ENCODE measurements around the gene ASGR1.
A peak's percentile ranks its signal among the peaks of the same experiment; 100 is the strongest.
"Not testable (repeated sequence)": the region's sequence is repeated elsewhere in the genome, so short reads cannot be mapped to it uniquely, and the experiment has no call there.

ASGR1 gene

DNA sequence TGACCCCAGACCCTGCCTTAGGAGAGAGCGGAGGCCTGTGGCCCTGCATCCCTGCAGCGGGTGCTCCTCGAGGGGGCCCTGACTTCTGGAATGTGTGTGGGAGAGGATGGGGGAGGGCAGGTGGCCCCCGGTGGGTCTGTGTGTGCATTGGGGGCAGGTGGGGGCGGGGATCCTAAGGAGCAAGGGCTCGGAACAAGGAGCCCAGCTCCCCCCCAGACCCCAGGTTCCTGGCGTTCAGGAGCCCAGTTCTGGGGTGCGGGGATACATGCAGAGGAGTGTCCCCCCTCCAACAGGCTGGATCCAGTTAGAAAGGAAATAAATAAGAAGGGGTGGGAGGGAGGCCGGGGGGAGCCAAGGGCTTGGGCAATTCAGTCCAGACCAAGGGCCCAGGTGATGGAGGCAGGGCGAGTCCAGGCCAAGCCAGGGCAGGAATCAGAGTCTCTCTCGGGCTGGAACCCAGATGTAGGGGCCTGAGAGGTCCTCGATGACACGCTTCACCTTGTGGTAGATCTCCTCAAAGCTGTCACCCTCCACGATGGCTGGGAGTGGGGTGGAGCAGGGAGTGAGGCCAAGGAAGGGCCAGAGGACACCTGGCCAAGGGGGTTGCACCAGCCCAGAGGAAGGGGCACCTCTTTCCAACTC is 11.2 kb upstream of the ASGR1 start:
- DNase-seq (ENCODE audit: low spot score), result no peak

DNA sequence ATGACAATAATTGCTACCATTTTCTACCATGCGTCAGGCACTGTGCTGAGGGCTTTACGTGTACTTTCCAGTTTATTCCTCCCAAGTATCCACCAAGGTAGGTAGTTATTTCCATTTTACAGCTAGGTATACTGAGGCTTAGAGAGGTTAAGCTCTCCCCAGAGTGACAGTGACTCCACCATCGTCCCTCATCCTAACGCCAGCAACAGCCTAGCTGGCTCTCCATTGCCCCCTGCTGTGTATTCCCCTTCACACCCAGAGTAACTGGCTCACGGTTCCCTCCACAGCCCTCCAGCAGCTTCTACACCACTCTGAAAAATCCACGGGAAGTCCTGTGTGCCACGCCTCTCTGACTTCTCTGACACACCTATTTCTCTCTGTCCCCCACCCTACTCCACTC is 7.1 kb upstream of the ASGR1 start:
- no peak for DNase-seq (ENCODE audit: low spot score)

DNA sequence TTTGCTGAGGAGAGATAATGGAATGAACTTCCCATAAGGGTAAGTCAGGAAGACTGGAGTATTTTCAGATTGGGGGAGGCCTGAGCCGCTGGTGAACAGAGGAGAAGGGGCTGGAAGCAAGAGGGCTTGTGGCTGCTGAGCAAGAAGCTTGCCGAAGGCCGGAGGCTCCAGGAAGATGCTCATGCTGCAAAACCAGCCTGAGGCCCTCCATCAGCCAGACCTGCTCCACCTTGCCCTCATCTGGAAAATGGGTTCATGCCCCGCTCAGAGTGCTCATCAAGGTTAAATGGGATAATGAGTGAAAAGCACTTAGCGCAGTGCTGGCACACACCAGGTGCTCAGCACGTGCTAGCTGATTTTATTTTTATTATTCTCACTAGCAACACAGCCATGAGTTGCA is 5.5 kb upstream of the ASGR1 start:
- DNase-seq (ENCODE audit: low spot score), result no peak

DNA sequence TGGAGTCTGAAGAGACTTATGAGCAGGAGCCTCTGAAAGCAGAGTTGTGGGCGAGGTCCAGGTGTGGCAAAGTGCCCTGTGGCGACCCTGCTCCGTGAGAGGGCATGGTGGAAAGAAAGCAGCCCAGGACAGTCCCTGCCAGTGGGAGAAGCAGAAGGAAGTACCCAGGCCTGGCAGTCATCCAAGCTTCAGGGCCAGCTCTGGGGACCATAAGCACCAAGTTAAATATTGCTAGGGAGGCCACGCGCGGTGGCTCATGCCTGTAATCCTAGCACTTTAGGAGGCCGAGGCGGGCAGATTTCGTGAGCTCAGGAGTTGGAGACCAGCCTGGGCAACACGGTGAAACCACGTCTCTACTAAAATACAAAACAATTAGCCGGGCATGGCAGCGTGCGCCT is 4.9 kb upstream of the ASGR1 start:
- DNase-seq (ENCODE audit: low spot score), result no peak

DNA sequence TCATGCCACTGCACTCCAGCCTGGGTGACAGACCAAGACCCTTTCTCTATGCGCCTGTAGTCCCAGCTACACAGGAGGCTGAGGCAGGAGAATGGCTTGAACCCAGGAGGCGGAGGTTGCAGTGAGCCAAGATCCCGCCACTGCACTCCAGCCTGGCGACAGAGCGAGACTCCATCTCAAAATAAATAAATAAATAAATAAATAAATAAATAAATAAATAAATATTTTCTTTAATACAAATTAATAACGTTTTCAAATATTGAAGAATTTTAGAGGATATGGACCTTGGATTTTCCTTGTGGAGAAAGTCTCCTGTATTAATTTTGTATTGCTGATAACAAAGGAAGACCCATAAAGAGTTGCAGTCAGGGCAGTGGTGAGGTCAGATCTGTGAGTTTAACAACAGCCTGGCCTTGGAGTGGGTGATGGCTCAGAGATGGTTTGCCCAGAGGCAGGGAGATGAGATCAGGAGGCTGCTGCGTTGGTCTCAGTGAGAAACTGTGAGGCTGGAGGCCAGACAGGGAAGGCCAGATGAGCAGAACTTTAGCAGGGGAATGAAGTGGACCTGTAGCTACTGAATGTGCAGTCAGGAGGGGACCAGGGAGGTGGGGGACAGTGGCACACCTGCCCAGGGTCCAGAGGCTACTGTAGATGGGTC is 4.4 kb upstream of the ASGR1 start:
- DNase-seq (ENCODE audit: low spot score), result no peak

DNA sequence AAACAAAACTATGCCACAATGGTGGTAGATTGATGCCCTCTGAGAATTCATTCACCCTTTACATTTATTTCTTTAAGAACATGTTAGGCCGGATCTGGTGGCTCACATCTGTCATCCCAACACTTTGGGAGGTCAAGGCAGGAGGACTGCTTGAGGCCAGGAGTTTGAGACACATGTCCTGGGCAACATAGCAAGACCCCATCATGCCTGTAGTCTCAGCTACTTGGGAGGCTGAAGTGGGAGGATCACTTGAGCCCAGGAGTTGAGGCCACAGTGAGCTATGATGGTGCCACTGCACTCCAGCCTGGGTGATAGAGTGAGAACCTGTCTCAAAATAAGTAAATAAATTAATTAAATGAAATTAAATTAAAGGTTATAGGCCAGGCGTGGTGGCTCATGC is 2.9 kb upstream of the ASGR1 start:
- DNase-seq (ENCODE audit: low spot score), result not testable (repeated sequence)

DNA sequence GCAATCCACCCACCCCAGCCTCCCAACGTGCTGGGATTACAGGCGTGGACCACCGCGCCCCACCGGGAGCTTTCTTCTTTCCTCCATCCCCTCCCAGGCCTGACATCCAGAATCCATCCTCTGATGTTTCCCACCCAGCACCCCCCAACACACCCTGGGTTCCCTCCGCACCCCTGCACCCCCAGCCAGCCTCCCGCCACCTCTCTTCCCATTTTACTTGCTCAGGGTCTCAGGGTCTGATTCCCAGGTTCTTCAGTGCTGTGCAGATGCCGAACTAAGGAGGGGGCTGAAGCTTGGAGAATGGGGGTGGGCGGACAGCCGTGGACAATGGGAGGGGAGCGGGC is 225 bp downstream of the ASGR1 start:
- DNase-seq (ENCODE audit: low spot score), result no peak

DNA sequence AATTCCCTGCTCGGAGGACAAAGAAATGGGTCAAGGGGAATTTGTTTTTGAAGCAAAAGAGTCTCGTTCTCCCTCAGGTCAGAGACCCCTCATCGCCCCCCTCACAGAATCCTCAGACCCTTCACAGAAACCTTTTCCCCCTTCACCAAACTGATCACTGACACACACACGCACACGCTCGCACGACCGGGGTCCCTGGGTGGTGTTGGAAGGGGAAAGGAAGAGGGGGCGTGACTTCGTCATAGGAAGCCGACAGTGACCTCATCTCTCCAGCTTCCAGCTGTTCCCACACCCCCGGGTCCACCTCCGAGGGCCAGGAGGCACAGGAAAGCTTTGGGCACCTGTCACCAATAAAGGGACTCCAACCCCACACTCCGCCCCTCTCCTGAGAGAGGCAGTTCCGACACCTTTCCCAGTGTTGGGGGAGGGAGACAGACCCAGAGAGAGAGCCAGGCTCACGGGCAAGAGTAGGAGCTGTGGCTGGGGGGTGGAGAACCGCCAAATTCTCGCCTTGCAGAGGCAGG is 1.2 kb downstream of the ASGR1 start:
- peak; percentile 48 for DNase-seq (ENCODE audit: low spot score)

DNA sequence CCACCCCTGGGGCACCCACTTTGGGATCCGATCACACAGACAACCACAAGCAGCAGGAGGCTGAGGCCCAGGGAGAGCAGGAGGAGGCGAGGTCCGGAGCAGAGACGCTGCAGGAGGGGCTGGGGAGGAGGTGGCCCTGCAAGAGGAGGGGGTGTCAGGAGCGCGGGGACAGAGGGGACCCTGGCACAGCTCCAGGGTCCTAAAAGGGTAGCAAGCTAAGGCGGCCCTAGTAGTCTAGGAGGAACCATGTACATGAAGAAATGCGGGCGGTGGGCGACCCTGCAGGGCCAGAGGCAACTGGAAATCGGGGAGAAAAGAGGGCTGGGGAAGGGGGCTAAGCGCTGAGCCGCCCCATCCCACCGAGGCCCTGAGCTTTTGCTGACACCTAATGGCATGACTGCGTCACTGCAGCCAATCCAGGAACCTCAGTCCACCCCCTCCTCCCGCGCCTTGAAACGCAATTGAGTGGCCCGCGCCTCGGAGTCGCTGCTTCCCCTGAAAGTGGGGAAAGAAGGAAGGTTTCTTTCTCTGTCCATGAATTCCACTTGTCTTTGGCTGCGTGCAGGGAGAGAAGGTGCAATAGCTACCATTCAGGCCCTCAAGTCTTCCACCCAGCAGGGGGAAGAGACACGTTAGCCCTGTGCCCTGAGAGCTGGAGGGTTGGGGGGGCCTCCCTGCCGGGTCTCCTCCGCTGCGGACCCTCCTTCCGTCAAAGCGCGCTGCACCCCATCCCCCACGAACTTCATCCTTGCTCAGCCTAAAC is 1.8 kb downstream of the ASGR1 start:
- DNase-seq (ENCODE audit: low spot score), result peak; percentile 91

DNA sequence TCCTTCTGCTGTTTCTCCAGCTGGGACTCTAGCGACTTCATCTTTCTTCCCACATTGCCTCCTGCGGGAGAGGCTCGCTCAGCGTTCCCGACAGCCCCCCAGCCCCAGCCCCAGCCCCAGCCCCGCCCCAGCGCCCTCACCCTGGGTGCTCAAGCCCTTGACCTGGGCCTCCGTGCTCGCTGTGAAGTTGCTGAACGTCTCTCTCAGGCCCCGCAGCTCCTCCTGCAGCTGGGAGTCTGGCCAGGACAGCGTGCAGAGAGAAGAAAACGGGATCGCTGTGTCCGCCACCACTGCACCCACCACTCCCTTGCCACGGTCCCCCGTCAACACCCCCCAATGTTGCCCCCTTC is 2.4 kb downstream of the ASGR1 start:
- DNase-seq (ENCODE audit: low spot score), result no peak

DNA sequence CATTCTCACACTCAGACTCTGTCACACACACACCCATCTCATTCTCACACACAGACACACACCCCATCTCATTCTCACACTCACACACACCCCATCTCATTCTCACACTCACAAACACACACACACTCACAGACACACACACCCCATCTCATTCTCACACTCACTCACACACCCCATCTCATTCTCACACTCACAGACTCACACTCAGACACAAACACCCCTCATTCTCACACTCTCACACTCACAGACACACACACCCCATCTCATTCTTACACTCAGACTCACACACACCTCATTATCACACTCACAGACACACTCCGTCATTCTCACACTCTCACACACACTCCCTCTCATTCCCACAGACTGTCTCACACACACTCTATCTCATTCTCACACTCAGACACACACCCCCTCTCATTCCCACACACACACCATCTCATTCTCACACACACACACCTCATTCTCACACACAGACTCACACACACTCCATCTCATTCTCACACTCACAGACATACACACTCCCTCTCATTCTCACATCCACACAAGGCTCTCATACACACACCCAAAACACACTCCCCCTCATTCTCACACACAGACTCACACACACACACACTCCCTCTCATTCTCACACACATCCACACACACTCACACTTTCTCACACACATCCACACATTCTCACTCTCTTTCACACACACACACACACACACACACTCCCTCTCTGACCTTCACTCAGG is 2.9 kb downstream of the ASGR1 start:
- DNase-seq (ENCODE audit: low spot score), result no peak

DNA sequence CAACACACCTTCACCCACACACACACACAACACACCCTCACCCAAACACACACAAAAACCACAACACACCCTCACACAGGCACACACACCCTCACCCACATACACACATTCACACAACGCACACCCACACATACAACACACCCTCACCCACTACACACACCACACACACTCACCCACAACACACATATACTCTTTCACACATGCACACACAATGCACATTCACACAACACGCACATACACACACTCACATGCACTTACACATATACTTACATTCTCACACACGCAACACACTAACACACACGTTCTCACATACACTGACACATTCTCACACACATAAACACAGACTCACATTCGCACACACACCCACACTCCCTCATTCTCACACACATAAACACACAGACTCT is 3.8 kb downstream of the ASGR1 start:
- no peak for DNase-seq (ENCODE audit: low spot score)

DNA sequence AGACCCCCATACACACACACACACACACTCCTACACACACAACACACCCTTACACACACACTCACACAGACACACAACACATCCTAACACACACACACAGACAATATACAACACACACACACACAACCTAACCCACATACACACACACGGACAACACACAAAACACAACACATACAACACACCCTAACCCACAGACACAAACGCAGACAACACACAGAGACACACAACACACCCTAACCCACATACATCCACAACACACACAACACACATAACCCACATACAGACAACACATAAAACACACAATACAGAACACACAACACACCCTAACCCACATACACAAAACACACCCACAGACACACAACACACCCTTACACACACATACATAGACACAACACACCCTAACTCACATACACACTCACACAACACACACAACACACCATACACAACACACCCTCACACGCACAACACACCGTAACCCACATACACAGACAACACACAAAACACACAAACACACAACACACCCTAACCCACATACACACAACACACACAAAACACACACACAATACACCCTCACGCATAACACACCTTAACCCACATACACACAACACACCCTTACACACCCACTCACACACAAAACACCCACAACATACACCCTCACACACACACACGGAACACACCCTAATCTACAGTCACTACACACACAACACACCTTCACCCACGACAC is 4.4 kb downstream of the ASGR1 start:
- no peak for DNase-seq (ENCODE audit: low spot score)

DNA sequence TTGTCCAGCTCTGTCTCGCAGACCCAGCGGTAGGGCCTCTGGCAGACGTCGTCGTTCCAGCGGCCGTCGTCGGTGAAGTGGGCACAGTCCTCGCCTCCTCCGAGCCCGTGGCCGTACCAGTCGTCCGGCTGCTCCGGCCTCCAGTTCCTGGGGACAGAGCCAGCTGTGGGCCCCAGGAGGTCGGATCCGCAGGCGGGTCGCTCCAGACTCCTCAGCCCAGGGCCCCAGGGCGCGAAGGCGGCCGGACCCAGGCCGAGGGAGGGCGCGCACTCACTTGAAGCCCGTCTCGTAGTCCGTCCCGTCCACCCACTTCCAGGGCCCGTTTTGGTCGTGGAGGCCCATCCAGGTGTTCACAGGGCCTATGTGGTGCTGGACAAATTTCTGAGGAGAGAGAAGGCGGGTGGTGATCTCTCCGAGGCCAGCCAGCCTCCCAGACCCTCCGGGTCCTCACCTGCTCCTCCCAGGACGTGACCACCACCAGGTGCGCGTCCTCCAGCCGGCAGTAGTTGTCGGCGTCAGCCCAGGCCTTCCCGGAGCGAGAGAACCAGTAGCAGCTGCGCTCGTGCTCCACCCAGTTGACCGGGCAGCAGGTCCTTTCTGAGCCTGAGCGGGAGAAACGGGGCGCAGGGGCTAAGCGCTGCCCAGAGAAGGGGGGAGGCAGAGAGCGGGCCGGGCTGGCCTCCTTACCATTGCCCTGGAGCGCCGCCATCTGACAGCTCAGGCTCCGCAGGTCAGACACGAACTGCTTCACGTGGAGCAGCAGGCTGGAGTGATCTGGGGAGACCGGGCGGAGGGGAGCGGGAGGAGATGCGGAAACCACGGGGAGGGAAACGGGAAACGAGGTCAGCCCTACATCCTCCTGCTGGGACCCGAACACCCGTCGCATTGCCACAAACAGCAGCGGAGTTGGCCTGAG is 5.2 kb downstream of the ASGR1 start:
- peak; percentile 54 for DNase-seq (ENCODE audit: low spot score)

DNA sequence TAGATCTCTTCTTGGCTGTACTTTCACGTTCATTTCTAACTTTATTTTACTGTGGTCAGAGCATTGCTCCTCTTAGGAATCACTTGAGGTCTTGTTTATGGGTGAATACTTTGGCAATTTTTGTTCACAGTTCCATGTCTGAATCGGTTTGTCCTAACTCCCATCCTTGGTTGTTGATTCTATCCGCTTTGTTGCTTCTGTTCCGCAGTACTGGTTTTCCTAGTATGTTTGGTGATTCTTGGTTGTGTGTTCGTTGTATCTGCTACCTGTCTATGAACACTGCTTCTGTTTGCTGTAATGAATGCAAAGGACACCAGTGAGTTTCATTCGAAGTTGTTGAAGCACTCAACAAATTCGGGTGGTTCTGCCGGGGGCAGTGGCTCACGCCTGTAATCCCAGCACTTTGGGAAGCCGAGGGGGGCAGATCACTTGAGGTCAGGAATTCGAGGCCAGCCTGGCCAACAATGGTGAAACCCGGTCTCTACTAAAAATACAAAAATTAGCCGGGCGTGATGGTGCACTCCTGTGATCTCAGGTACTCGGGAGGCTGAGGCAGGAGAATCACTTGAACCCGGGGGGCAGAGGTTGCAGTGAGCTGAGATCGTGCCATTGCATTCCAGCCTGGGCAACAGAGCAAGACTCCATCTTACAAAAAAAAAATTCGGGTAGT is 6.5 kb downstream of the ASGR1 start:
- not testable (repeated sequence) for DNase-seq (ENCODE audit: low spot score)

DNA sequence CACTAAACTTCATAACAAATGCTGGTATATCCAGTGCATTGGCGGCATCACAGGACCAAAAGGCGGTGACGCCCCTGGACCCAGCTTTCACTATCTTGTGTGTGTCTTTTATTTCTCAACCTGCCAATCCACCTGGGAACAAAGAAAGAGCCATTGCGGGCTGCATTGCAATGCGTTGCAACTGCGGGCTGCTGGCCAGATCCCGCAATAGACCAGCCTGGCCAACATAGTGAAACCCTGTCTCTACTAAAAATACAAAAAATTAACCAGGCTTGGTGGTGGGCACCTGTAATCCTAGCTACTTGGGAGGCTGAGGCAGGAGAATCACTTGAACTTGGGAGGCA is 9.6 kb downstream of the ASGR1 start:
- DNase-seq (ENCODE audit: low spot score), result not testable (repeated sequence)

DNA sequence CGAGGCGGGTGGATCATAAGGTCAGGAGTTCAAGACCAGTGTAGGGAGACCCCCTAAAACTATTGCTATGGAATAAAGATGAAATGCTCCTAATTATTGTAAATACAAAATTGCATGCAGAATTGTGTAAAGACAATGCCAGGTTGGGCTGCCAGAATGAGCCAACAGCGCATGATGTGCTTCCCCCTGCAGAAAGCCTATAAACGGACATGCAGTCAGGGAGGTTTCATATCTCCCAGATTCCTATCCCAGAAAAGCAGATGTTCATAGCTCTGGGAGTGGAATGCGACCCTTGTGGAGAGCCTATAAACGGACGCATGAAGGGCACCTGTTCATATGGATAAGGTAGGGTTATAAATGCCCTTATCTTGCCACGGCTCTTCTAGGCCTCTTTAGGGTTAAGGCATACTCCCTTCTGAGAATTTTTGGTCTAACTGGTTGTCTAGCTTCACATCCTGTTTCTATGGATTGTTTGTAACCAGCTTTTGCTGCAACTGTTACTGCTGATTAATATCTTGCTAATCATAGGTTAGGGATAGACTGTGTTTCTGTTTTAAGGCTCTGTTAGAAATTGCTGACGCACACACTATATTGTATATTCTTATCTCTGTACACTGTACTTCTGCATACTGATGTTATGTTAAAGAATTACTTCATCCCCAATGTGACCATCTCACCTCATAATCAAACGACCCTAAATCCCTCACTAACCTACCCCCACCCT is 10.2 kb downstream of the ASGR1 start:
- DNase-seq (ENCODE audit: low spot score), result not testable (repeated sequence)

DNA sequence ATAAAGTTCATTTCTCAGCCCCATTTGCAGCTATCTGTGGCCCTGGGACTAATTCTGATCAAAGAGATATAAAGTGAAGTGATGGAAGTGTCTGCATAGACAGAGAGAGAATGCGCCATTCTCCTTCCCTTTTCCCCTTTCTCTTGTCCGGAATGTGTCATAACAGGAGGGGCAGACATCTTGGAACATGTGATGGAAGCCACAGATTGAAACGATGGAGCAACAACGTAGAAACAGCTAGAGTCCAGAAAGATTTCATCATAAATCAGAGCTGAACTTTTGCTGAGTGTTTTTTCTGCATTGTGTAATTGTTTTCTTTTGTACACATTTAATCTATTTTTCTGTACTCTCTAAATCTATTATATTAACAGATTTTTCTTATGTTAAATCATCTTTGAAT is 11.3 kb downstream of the ASGR1 start:
- no peak for DNase-seq (ENCODE audit: low spot score)

DNA sequence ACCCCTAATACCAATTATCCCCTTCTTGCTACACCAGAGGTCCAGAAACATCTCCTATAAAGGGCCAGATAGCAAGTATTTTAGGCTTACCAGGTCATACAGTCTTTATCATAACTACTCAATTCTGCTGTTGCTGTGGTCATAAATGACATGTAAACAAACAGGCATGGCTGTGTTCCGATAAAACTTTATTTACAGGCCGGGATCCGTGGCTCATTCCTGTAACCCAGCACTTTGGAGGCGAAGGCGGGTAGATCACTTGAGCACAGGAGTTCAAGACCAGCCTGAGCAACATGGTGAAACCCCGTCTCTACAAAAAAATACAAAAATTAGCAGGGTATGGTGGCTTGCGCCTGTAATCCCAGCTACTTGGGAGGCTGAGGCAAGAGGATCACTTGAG is 12.3 kb downstream of the ASGR1 start:
- no peak for DNase-seq (ENCODE audit: low spot score)

DNA sequence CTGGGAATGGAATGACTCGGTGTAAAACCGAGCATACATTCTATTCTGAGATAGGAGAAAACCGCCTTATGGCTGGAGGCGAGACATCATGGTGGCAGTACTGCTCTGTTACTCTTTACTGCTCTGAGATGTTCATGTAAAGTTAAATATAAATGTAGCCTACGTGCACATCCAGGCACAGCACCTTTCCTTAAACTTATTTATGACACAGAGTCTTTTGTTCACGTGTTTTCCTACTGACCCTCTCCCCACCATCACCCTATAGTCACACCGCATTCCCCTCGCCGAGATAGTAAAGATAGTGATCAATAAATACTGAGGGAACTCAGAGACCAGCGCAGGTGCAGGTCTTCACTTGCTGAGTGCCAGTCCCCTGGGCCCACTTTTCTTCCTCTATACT is 19.6 kb downstream of the ASGR1 start:
- not testable (repeated sequence) for DNase-seq (ENCODE audit: low spot score)
